Head of caudate nucleus (tissue), 42 donors: ENCODE data around the gene KIAA0319L.
A peak's percentile ranks its signal among the peaks of the same experiment; 100 is the strongest.
"Not testable (repeated sequence)": the region's sequence is repeated elsewhere in the genome, so short reads cannot be mapped to it uniquely, and the experiment has no call there.

Experiments used
- DNase-seq, 42 donors: peaks; one replicate each; pipeline versions ENCODE4 v3.0.0 to v3.0.0-alpha.2; 2020 to 2021; ENCODE audit warnings: mixed read lengths in 7 of 42
- intact Hi-C: fragments of 100-400 bp; cut with DNase I; formaldehyde crosslinking; loops from one replicate; pipeline ENCODE4 v1.15.0; 2022

KIAA0319L gene

GRCh38 chr1:35473216-35473615 is 84.0 kb downstream of the KIAA0319L start:
- intact Hi-C loops, DNase-seq: not testable (repeated sequence)

DNA sequence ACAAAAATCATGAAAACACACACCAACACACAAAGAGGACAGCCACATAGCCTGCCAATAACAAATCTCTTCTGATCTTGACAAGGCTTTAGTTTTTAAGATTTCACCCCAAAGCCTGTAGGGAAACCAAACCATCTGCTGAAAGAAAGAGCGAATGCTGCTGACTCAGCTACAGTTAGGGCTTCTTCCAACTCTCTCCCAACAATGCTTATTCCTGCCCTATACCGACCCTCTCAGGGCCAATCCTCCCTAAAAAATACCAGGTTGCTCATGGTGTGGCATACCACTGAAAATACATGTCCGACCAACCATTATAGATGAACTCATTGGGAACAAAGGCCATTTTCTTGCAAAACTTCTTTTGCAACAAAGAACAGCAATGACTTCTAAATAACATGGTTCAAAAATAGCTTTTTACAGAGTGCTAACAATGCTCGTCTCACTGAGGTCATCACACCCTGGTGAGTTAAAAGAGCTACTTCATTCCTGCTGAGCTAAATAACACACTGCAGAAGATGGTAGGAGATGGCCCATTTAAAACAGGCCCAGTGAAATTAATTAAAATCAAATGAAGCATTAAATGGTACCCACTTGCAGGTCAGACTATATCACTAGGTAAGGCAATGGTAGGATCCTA is 86.1 kb downstream of the KIAA0319L start:
- no peak for DNase-seq
- intact Hi-C loops = no loop called here

GRCh38 chr1:35466120-35466519 is 91.1 kb downstream of the KIAA0319L start:
- no peak for DNase-seq
- intact Hi-C loops = no loop called here

GRCh38 chr1:35463749-35464148 is 93.5 kb downstream of the KIAA0319L start:
- intact Hi-C loops, DNase-seq: not testable (repeated sequence)

DNA sequence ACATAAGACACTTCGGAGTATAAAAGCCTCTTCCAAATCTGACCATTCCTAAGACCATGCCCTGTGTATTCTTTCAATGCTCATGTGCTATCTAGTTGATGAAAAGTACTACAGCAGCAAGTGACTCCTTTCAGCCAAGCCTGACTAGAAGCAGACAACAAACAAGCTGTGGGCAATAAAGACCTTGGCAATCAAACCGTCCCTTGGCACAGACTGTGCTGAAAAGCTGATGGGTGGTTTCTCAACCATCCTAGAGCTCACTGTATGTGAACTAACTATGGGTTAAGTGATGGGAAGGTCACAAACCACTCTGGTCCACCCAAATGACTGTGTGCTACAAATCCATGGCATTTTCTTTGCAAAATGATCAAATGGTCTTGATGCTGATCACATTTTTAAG is 94.0 kb downstream of the KIAA0319L start:
- intact Hi-C loops = no loop called here
- DNase-seq = no peak

- no peak for DNase-seq
- intact Hi-C loops = no loop called here
Measured at GRCh38 chr1:35461966-35462651, 95.1 kb downstream of the KIAA0319L start.

DNA sequence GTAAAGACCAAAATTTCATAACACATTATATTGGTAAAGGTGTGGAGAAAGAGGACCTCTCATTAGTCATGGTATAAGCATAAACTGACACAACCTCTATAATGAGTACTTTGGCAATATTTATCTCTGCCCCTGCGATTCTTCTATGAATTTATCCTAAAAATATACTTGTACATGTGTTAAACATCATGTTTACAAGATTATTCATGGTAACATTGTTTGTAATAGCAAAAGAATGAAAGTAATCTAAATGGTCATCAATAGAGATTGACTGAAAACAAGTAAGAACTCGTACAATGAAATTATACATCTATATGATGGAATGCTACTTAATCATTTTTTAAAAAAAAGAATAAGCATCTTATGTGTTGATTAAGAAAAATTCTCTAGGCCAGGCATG is 96.4 kb downstream of the KIAA0319L start:
- intact Hi-C loops = no loop called here

GRCh38 chr1:35454616-35455015 is 102.6 kb downstream of the KIAA0319L start:
- intact Hi-C loops = loop anchor here (5.0 kb wide), 2 partner anchors 88 to 108 kb away; no protein-coding TSS in a partner anchor
- no peak for DNase-seq

More for the DNA sequence above, 96.4 kb downstream of the KIAA0319L start:
- no peak for DNase-seq

GRCh38 chr1:35454176-35454575 is 103.0 kb downstream of the KIAA0319L start:
- intact Hi-C loops = loop anchor here (5.0 kb wide), 2 partner anchors 88 to 108 kb away; no protein-coding TSS in a partner anchor

GRCh38 chr1:35453031-35453430 is 104.2 kb downstream of the KIAA0319L start:
- intact Hi-C loops = loop anchor here (5.0 kb wide), 2 partner anchors 89 to 109 kb away; no protein-coding TSS in a partner anchor
- DNase-seq = no peak

More at GRCh38 chr1:35454176-35454575, 103.0 kb downstream of the KIAA0319L start:
- no peak for DNase-seq

DNA sequence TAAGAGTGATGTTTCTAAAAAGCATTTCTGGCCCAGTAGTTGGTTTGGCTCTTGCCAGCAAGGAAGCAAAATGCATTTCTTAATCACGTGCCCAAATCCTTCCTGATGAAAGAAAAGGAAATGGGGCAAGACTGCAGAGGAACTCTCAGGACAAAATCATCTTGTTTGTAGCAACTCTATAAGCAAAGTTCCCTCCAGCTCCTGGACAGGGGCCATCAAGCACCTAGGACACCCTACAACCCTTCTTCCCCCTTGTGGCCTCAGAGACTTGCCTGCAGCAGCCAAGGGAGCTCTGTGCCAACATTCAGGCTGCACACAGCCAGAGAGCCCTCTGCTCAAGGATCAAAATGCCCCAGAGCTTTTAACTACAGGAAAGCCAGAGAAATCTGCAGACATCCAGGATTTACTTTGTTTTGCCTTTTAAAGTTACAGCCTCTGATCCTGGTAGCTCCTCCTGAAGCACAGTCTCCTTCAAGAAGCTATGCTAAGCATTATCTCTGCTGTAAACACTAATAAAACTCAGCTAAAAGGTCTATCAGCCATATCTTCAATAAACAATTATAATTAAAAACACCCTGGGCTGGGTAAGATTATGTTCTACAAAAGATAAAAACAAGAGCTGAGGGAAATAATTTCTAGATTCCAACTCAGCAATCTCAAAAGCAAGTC is 105.0 kb downstream of the KIAA0319L start:
- intact Hi-C loops = loop anchor here (5.0 kb wide), 2 partner anchors 90 to 110 kb away; no protein-coding TSS in a partner anchor
- peak in 34 of 42 donors; percentile 13 to 74 (median 44) for DNase-seq

DNA sequence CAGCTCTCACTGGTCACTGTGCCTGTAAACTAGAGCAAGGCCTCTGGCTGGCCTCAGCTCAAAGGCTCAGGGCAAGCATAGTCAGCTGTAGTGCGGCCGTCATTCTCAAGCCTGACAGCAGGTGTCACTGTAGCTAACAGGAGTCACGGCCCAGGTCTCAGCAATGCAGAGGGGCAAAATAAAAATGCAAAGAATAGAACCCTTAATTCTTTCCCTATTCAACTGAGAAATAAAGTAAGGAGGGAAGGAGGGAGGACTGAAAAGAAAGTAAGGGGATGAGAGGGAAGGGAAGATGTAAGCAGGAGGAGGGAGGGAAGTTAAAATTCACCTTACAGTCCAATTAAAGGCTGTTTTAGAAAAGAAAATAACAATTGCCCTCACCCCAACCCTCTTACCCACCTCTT is 106.1 kb downstream of the KIAA0319L start:
- intact Hi-C loops = loop anchor here (5.0 kb wide), 2 partner anchors 91 to 111 kb away; no protein-coding TSS in a partner anchor
- DNase-seq = peak; percentile 68 to 95 (median 90)

- intact Hi-C loops = loop anchor here (5.0 kb wide), 2 partner anchors 93 to 113 kb away; no protein-coding TSS in a partner anchor
- no peak for DNase-seq
Measured at GRCh38 chr1:35449334-35450008, 107.7 kb downstream of the KIAA0319L start.

- intact Hi-C loops = no loop called here
- peak in 32 of 42 donors; percentile 11 to 83 (median 50) for DNase-seq
Measured at GRCh38 chr1:35448344-35448801, 108.8 kb downstream of the KIAA0319L start.

DNA sequence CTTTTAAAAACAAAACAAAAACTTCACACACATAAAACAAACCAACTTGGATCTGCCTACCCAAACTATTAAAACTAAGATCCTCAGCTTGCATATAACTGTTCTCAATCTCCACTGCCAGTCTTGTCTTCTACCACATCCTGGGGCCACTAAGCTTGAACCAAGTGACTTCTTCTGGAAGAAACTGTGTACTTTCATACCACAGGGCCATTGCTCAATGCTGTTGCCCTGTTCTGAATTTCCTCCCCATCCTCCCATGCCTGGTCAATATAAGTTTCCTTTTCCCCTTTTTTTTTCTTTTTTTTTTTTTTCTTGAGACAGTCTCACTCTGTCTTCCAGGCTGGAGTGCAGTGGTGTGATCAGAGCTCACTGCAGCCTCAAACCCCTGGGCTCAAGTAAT is 109.9 kb downstream of the KIAA0319L start:
- no peak for DNase-seq
- intact Hi-C loops = no loop called here

- intact Hi-C loops = no loop called here
- DNase-seq = no peak
Measured at GRCh38 chr1:35444519-35444774, 112.8 kb downstream of the KIAA0319L start.

GRCh38 chr1:35443768-35444518 is 113.3 kb downstream of the KIAA0319L start:
- intact Hi-C loops = no loop called here
- peak in 13 of 42 donors; percentile 12 to 68 (median 36) for DNase-seq

- peak in 13 of 42 donors; percentile 18 to 63 (median 41) for DNase-seq
- intact Hi-C loops = no loop called here
Measured at GRCh38 chr1:35442734-35443133, 114.5 kb downstream of the KIAA0319L start.
